Spleen (tissue), 7 donors: ENCODE data around the gene SRP14.

Source experiments
- CTCF ChIP-seq, 11 experiments: fragments of 200-600 bp in 7 of 11; fragments of 450-650 bp in 4 of 11; sonication (generic) in 4 of 11; IDR thresholded peaks in 8 of 11; conservative IDR thresholded peaks in 3 of 11; 1 replicate in 7 of 11; 2 replicates in 4 of 11; pipeline versions ENCODE4 v1.4.0 to v1.8.0; 2016 to 2021; ENCODE audit warnings: antibody characterized with exemption in 11 of 11, inconsistent platforms in 4 of 11, mild to moderate bottlenecking in 1 of 11
- POLR2A ChIP-seq, 3 donors: fragments of 450-650 bp; IDR thresholded peaks; one replicate each; pipeline ENCODE4 v1.5.1; 2017; ENCODE audit warnings: antibody characterized with exemption in 3 of 3, mild to moderate bottlenecking in 1 of 3
- POLR2AphosphoS5 ChIP-seq, 3 donors: sonication (generic); formaldehyde crosslinking; IDR thresholded peaks; one replicate each; pipeline ENCODE4 v1.5.1; 2017; ENCODE audit warnings: antibody characterized with exemption in 3 of 3
- donor health status: DM: no; HTN: no; CAD: no; lungs with moderate emphysema.
- donor health status: DM: no; HTN: no; CAD: no.
- donor health status: DM: no; HTN: no; CAD: no.

- TF ChIP-seq CTCF (IDR thresholded peaks at IDR 0.05 in 8 of 11, conservative IDR thresholded peaks at IDR 0.05 in 3 of 11), result no peak
- peak in 2 of 3 donors; percentile 19 to 71 for TF ChIP-seq POLR2AphosphoS5 (IDR thresholded peaks at IDR 0.05)
- no peak for TF ChIP-seq POLR2A (IDR thresholded peaks at IDR 0.05)
Measured at GRCh38 chr15:40081691-40082194, 42.8 kb upstream of the SRP14 start.
